ENCODE results near the gene ZNF19.

GRCh38 chr16:71490361-71490760 lies 1.2 kb upstream of the ZNF19 start:
- no peak for TF ChIP-seq CTCF (IDR thresholded peaks at IDR 0.05)
- TF ChIP-seq POLR2A (IDR thresholded peaks at IDR 0.05) = no peak
